ENCODE measurements around the gene WFS1.

The WFS1 gene

GRCh38 chr4:6347511-6348045 lies 77.9 kb downstream of the WFS1 start:
- Histone ChIP-seq H3K27ac (no peak overlapping the region), H3K4me3 (ENCODE audit: low read depth in 1 of 2, low read length in 1 of 2) (no peak overlapping the region), H3K4me1 (ENCODE audit: control insufficient read depth in 1 of 2, insufficient read depth in 1 of 2, low read depth in 1 of 2, low read length in 1 of 2) (no peaks in the 10 kb centered on the region), H3K9me3 (no peaks in the 10 kb centered on the region), H3K36me3 (no peaks in the 10 kb centered on the region), H3K27me3 (peaks cover 6% of the 10 kb centered on the region)
- TF ChIP-seq, protein P1, sequence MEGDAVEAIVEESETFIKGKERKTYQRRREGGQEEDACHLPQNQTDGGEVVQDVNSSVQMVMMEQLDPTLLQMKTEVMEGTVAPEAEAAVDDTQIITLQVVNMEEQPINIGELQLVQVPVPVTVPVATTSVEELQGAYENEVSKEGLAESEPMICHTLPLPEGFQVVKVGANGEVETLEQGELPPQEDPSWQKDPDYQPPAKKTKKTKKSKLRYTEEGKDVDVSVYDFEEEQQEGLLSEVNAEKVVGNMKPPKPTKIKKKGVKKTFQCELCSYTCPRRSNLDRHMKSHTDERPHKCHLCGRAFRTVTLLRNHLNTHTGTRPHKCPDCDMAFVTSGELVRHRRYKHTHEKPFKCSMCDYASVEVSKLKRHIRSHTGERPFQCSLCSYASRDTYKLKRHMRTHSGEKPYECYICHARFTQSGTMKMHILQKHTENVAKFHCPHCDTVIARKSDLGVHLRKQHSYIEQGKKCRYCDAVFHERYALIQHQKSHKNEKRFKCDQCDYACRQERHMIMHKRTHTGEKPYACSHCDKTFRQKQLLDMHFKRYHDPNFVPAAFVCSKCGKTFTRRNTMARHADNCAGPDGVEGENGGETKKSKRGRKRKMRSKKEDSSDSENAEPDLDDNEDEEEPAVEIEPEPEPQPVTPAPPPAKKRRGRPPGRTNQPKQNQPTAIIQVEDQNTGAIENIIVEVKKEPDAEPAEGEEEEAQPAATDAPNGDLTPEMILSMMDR (IDR thresholded peaks at IDR 0.05) = no peak

GRCh38 chr4:6348408-6348807 lies 78.8 kb downstream of the WFS1 start:
- no peaks in the 10 kb centered on the region for H3K4me1 ChIP-seq (ENCODE audit: control insufficient read depth in 1 of 2, insufficient read depth in 1 of 2, low read depth in 1 of 2, low read length in 1 of 2)
- TF ChIP-seq, protein P1 (IDR thresholded peaks at IDR 0.05) = no peak
- H3K27ac ChIP-seq = no peak overlapping the region
- H3K27me3 ChIP-seq = no peaks in the 10 kb centered on the region
- H3K36me3 ChIP-seq = no peaks in the 10 kb centered on the region
- no peak overlapping the region for H3K4me3 ChIP-seq (ENCODE audit: low read depth in 1 of 2, low read length in 1 of 2)
- H3K9me3 ChIP-seq = no peaks in the 10 kb centered on the region

- Histone ChIP-seq H3K36me3 (no peaks in the 10 kb centered on the region), H3K4me1 (ENCODE audit: control insufficient read depth in 1 of 2, insufficient read depth in 1 of 2, low read depth in 1 of 2, low read length in 1 of 2) (no peaks in the 10 kb centered on the region), H3K9me3 (no peaks in the 10 kb centered on the region), H3K27ac (no peak overlapping the region), H3K4me3 (ENCODE audit: low read depth in 1 of 2, low read length in 1 of 2) (no peak overlapping the region), H3K27me3 (no peaks in the 10 kb centered on the region)
- TF ChIP-seq, protein P1 (IDR thresholded peaks at IDR 0.05) = no peak
Observed at GRCh38 chr4:6349896-6350603, 80.4 kb downstream of the WFS1 start.

DNA sequence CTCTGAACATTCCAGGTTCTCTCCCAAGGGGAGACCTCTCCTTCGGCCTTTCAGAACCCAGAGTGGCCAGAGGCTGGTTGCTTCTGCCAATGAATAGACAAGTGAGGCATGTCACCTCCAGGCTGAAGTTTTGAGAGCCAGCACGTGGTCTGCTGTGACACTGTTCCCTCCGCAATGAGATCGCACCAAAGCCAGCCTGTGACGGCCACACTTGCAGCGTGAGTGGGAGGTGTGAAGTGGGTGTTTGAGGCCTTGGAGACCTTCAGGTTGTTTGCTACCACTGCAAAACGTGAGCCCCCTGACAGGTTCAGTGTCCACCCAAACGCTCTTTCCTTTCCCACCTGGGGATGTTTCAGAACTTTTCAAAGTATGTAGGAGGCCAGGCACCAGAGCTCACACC lies 81.0 kb downstream of the WFS1 start:
- no peak overlapping the region for H3K27ac ChIP-seq
- H3K36me3 ChIP-seq = no peaks in the 10 kb centered on the region
- TF ChIP-seq, protein P1 (IDR thresholded peaks at IDR 0.05) = no peak
- H3K9me3 ChIP-seq = no peaks in the 10 kb centered on the region
- H3K4me3 ChIP-seq (ENCODE audit: low read depth in 1 of 2, low read length in 1 of 2) = no peak overlapping the region
- no peaks in the 10 kb centered on the region for H3K4me1 ChIP-seq (ENCODE audit: control insufficient read depth in 1 of 2, insufficient read depth in 1 of 2, low read depth in 1 of 2, low read length in 1 of 2)
- no peaks in the 10 kb centered on the region for H3K27me3 ChIP-seq

DNA sequence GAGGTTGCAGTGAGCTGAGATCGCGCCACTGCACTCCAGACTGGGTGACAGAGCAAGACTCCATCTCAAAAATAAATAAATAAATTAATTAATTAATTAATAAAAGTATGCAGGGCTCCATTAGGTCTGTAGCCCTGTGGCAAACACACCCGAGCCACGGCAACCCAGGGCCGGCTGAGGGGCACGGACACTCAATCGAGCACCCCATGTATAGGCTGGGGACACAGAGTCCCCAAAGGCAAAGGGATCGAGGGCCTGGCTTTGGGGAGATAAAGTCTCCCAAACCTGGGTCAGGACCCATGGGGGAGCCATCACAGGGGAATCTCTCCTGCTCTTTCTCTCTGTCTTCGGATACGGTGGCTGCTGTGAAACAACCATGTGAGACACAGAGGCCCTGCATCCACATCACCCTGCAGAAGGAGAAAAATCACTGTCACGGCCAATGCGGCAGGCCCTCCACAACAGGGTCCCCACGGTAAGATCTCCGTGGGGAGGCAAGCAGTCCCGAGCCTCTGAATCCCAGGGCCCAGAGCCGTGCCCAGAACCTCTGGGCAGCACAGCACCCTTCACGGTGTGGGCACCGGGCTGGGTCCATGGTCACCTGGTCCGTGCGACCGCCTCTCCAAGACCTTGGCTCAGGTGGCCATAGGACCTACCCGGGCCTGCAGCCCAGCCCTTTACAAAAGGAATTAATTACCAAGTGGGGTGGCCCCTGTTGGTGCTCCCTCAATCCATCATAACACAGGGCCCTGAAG lies 81.8 kb downstream of the WFS1 start:
- H3K27ac ChIP-seq = no peak overlapping the region
- TF ChIP-seq, protein P1 (IDR thresholded peaks at IDR 0.05) = no peak
- no peak overlapping the region for H3K4me3 ChIP-seq (ENCODE audit: low read depth in 1 of 2, low read length in 1 of 2)
- H3K27me3 ChIP-seq = no peaks in the 10 kb centered on the region
- H3K4me1 ChIP-seq (ENCODE audit: control insufficient read depth in 1 of 2, insufficient read depth in 1 of 2, low read depth in 1 of 2, low read length in 1 of 2) = no peaks in the 10 kb centered on the region
- no peaks in the 10 kb centered on the region for H3K36me3 ChIP-seq
- H3K9me3 ChIP-seq = no peaks in the 10 kb centered on the region
